ENCODE results near the gene LRRC41.
"Not testable (repeated sequence)": the region's sequence is repeated elsewhere in the genome, so short reads cannot be mapped to it uniquely, and the experiment has no call there.

Gene LRRC41

DNA sequence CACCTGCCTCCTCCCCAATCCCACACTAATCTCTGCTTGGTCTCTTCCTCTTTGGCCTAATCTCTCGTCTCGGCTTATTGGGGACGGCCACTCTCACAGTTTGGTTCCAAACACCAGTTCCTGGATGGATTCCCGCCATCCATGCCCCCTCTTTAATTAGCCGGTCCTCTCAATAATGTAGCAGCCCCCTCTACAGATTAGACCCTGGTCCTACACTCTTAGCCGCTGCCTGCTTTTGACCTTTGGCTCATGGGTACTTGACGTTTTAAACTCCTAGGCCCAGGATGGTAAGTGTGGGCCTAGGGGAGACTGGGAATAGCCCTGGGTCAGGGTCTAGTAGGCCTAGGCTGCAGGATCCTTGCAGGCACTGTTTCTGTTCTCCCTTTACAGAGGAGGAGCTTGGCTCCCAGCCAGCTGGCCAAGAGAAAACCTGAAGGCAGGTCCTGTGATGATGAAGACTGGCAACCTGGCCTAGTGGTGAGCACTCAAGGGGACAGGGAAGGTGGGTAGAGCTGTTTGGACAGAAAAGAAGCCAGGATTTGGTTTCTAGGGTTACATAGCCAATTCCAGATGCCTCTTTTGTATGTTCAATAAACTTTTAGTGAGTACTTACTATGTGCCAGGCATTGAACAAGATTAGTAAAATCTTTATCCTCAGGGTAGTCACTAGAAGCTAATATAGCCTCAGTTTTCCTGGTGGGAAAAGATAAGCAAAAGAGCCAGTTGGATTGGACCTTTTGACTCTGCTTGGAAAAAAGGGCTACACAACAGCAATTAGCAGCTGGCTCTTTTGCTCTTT lies 55.1 kb downstream of the LRRC41 start:
- peak; percentile 3 for DNase-seq (ENCODE audit: low read depth)
- no peaks in the 10 kb centered on the region for H3K27me3 ChIP-seq (replicated peaks; ENCODE audit: control insufficient read depth, insufficient read depth, low read length)
- no peaks in the 10 kb centered on the region for H3K36me3 ChIP-seq (ENCODE audit: control insufficient read depth, insufficient read depth, low read length, severe bottlenecking)
- H3K4me1 ChIP-seq (ENCODE audit: control insufficient read depth, insufficient read depth, low read length): peaks cover 5% of the 10 kb centered on the region
- H3K9ac ChIP-seq (ENCODE audit: low read length): peak overlapping the region; percentile 5
- H3K9me3 ChIP-seq (ENCODE audit: control insufficient read depth, low read length): no peaks in the 10 kb centered on the region
- H3K4me3 ChIP-seq (ENCODE audit: low read length): peak overlapping the region; percentile 93

DNA sequence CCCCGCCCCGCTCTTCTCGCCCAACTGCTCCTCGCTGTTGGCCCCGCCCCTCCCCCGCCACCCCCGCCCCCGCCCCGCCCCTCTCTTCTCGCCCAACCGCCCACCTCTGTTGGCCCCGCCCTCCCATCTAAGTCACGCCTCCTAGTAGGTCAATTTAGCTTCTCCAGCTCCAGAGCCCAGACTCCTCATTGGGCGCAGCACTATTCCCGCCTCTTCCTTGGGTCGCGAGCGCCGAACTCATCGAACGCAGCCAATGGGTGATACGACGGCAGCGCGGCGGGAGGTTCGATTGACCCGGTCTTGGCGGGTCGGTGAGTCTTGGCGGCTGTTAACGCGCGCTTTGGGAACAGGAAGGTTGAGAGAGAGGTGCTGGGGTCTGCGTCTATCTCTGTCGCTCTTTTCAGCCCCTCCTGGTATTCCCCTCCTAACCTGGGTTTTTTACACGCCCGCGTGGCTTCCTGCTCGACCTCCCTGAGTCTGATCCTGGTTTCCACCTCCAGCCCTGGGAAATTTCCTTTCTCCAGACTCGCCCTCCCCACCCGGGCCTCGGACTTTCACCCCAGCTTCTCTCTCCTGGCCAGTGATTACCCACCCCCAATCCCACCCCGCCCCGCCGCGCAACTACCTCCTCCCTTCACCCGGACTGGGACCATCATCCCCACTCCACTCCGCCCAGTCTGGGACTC lies 55.8 kb downstream of the LRRC41 start, which contains the start of gene RAD54L:
RAD54L (plus strand) TSS at position 328 of the 686 bp plus-strand sequence. CDS start 643 bp downstream, outside the sequence.
- Histone ChIP-seq H3K9me3 (ENCODE audit: control insufficient read depth, low read length) (no peaks in the 10 kb centered on the region), H3K4me1 (ENCODE audit: control insufficient read depth, insufficient read depth, low read length) (peaks cover 5% of the 10 kb centered on the region), H3K36me3 (ENCODE audit: control insufficient read depth, insufficient read depth, low read length, severe bottlenecking) (no peaks in the 10 kb centered on the region), H3K27me3 (replicated peaks; ENCODE audit: control insufficient read depth, insufficient read depth, low read length) (no peaks in the 10 kb centered on the region), H3K4me3 (ENCODE audit: low read length) (peak within 1 kb of the TSS; percentile 93), H3K9ac (ENCODE audit: low read length) (peak within 1 kb of the TSS; percentile 82)
- DNase-seq (ENCODE audit: low read depth): peak; percentile 100

DNA sequence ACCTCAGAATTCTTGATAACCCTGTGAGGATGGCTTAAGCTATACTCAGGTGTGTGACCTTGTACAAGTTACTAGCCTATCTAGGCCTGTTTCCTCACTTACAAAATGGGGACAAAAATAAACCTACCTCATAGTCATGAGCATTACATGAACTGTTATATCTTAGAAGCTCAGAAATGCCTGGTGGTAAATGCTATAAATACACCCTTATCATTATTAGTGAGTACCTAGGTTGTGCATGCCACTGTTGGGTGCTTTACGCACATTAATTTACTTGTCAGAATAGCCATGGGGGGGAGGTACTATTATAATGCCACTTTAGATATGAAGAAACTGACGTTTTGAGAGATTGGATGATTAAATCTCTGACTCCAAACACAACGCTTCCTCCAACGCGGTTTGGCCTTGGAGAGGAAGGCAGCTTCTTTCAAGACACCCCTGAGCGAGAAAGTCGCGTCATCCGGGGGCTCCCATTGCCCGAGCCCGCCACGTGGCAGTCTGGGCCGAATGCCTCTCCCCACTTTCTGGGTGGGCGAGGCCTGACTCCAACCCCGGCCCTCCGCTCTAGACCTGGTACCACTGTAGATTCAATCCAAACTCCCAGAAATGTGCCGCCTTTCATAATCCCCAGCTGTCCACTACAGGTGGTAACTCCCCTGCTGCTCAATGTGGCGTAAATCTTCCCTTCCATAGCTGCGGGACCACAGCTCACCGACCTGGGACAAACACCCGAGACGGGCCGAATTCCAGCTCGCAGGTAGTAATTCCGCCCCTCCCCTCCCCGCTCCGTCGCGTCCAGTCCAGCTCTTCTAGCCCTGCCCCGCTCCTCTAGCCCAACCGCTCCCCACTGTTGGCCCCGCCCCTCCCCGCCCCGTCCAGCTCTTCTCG lies 56.6 kb downstream of the LRRC41 start:
- H3K4me3 ChIP-seq (ENCODE audit: low read length): peak overlapping the region; percentile 93
- H3K4me1 ChIP-seq (ENCODE audit: control insufficient read depth, insufficient read depth, low read length): peaks cover 5% of the 10 kb centered on the region
- no peaks in the 10 kb centered on the region for H3K27me3 ChIP-seq (replicated peaks; ENCODE audit: control insufficient read depth, insufficient read depth, low read length)
- peak; percentile 57 for DNase-seq (ENCODE audit: low read depth)
- no peaks in the 10 kb centered on the region for H3K9me3 ChIP-seq (ENCODE audit: control insufficient read depth, low read length)
- H3K36me3 ChIP-seq (ENCODE audit: control insufficient read depth, insufficient read depth, low read length, severe bottlenecking): no peaks in the 10 kb centered on the region
- H3K9ac ChIP-seq (ENCODE audit: low read length): peak overlapping the region; percentile 82

DNA sequence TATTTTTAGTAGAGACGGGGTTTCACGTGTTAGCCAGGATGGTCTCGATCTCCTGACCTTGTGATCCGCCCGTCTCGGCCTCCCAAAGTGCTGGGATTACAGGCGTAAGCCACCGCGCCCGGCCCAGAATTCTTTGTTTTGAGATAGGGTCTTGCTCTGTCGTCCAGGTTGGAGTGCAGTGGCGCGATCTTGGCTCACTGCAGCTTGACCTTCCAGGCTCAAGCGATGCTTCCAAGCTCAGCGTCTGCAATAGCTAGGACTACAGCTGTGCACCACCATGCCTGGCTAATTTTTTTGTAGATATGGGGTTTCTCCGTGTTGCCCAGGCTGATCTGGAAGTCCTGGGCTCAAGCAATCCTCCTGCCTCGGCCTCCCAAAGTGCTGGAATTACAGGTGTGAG lies 57.3 kb downstream of the LRRC41 start:
- not testable (repeated sequence) for H3K9me3 ChIP-seq (ENCODE audit: control insufficient read depth, low read length); H3K4me1 ChIP-seq (ENCODE audit: control insufficient read depth, insufficient read depth, low read length); H3K9ac ChIP-seq (ENCODE audit: low read length); H3K27me3 ChIP-seq (replicated peaks; ENCODE audit: control insufficient read depth, insufficient read depth, low read length); H3K36me3 ChIP-seq (ENCODE audit: control insufficient read depth, insufficient read depth, low read length, severe bottlenecking); DNase-seq (ENCODE audit: low read depth)
- peak overlapping the region; percentile 93 for H3K4me3 ChIP-seq (ENCODE audit: low read length)

DNA sequence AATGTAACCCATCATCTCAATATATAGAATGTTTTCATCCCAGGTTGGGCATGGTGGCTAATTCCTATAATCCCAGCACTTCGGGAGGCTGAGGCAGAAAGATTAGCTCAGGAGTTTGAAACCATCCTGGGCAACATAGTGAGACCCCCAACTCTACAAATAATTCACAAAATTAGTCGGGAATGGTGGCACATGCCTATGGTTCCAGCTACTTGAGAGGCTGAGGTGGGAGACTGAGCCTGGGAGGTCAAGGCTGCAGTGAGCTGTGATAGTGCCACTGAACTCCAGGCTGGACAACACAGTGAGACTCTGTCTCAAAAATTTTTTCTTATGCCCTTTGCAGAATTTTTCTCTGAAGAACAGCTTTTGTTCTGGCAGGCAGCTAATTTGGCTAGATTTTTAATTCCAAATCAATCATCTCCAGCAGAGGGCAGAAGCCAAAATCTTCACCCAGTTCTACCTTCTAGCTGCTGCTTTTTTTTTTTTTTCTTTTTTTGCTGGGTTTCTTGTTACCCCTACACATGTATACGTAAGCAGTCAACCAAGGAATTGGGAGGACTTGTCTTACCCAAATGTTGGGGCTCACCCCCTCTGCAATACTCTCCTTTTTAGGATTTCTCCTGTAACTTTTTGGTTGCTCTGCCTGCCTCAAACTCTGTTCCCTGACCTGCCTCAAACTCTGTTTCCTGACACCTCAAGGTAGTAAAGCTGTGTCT lies 58.6 kb downstream of the LRRC41 start:
- Histone ChIP-seq H3K9me3 (ENCODE audit: control insufficient read depth, low read length) (no peaks in the 10 kb centered on the region), H3K4me1 (ENCODE audit: control insufficient read depth, insufficient read depth, low read length) (peaks cover 5% of the 10 kb centered on the region), H3K27me3 (replicated peaks; ENCODE audit: control insufficient read depth, insufficient read depth, low read length) (no peaks in the 10 kb centered on the region), H3K36me3 (ENCODE audit: control insufficient read depth, insufficient read depth, low read length, severe bottlenecking) (no peaks in the 10 kb centered on the region), H3K9ac (ENCODE audit: low read length) (no peak overlapping the region), H3K4me3 (ENCODE audit: low read length) (no peak overlapping the region)
- DNase-seq (ENCODE audit: low read depth): peak; percentile 60

DNA sequence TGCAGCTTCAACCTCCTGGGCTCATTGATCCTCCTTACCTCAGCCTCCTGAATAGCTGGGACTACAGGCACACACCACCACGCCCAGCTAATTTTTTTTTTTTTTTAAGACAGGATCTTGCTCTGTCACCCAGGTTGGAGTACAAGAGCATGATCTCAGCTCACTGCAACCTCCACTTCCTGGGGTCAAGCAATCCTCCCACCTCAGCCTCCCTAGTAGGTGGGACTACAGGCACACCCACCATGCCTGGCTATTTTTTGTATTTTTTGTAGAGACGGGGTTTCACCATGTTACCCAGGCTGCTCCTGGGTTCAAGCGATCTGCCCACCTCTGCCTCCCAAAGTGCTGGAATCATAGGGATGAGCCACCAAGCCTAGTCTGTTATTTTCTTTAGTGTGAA lies 59.6 kb downstream of the LRRC41 start:
- not testable (repeated sequence) for DNase-seq (ENCODE audit: low read depth); H3K9me3 ChIP-seq (ENCODE audit: control insufficient read depth, low read length); H3K4me1 ChIP-seq (ENCODE audit: control insufficient read depth, insufficient read depth, low read length); H3K4me3 ChIP-seq (ENCODE audit: low read length); H3K27me3 ChIP-seq (replicated peaks; ENCODE audit: control insufficient read depth, insufficient read depth, low read length); H3K9ac ChIP-seq (ENCODE audit: low read length); H3K36me3 ChIP-seq (ENCODE audit: control insufficient read depth, insufficient read depth, low read length, severe bottlenecking)

DNA sequence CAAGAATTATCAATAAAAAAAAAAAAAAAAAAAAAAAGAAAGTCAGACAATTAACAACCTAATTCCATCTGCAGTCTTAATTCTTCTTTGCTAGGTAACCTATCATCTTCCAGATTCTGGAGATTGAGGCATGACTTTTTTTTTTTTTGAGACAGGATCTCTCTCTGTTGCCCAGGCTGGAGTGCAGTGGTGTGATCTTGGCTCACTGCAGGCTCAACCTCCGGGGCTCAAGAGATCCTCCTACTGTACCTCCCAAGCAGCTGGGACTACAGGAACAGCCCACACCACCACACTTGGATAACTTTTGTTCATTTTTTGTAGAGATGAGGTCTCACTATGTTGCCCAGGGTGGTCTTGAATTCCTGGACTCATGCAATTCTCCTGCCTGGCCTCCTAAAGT lies 60.5 kb downstream of the LRRC41 start:
- H3K9ac ChIP-seq (ENCODE audit: low read length): no peak overlapping the region
- no peaks in the 10 kb centered on the region for H3K27me3 ChIP-seq (replicated peaks; ENCODE audit: control insufficient read depth, insufficient read depth, low read length)
- DNase-seq (ENCODE audit: low read depth): no peak
- H3K9me3 ChIP-seq (ENCODE audit: control insufficient read depth, low read length): peaks cover 4% of the 10 kb centered on the region
- no peak overlapping the region for H3K4me3 ChIP-seq (ENCODE audit: low read length)
- H3K4me1 ChIP-seq (ENCODE audit: control insufficient read depth, insufficient read depth, low read length): peaks cover 9% of the 10 kb centered on the region
- H3K36me3 ChIP-seq (ENCODE audit: control insufficient read depth, insufficient read depth, low read length, severe bottlenecking): no peaks in the 10 kb centered on the region

DNA sequence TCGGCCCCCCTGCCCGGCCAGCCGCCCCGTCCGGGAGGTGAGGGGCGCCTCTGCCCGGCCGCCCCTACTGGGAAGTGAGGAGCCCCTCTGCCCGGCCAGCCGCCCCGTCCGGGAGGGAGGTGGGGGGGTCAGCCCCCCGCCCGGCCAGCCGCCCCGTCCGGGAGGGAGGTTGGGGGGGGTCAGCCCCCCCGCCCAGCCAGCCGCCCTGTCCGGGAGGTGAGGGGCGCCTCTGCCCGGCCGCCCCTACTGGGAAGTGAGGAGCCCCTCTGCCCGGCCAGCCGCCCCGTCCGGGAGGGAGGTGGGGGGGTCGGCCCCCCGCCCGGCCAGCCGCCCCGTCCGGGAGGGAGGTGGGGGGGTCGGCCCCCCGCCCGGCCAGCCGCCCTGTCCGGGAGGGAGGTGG lies 61.7 kb downstream of the LRRC41 start:
- peaks cover 11% of the 10 kb centered on the region for H3K9me3 ChIP-seq (ENCODE audit: control insufficient read depth, low read length)
- H3K36me3 ChIP-seq (ENCODE audit: control insufficient read depth, insufficient read depth, low read length, severe bottlenecking); H3K4me3 ChIP-seq (ENCODE audit: low read length); H3K27me3 ChIP-seq (replicated peaks; ENCODE audit: control insufficient read depth, insufficient read depth, low read length); H3K4me1 ChIP-seq (ENCODE audit: control insufficient read depth, insufficient read depth, low read length); H3K9ac ChIP-seq (ENCODE audit: low read length); DNase-seq (ENCODE audit: low read depth): not testable (repeated sequence)

DNA sequence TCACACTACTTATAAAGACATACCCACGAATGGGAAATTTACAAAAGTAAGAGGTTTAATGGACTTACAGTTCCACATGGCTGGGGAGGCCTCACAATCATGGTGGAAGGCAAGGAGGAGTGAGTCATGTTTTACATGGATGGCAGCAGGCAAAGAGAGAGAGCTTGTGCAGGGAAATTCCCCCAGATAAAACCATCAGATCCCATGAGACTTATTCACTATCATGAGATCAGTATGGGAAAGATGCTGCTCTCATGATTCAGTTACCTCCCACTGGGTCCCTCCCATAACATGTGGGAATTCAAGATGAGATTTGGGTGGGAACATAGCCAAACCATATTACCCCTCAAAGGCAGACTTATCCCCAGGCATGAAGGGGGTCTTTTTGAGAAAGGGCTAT lies 64.6 kb downstream of the LRRC41 start:
- not testable (repeated sequence) for H3K36me3 ChIP-seq (ENCODE audit: control insufficient read depth, insufficient read depth, low read length, severe bottlenecking); H3K4me3 ChIP-seq (ENCODE audit: low read length); DNase-seq (ENCODE audit: low read depth); H3K4me1 ChIP-seq (ENCODE audit: control insufficient read depth, insufficient read depth, low read length); H3K27me3 ChIP-seq (replicated peaks; ENCODE audit: control insufficient read depth, insufficient read depth, low read length); H3K9ac ChIP-seq (ENCODE audit: low read length)
- peaks cover 16% of the 10 kb centered on the region for H3K9me3 ChIP-seq (ENCODE audit: control insufficient read depth, low read length)

DNA sequence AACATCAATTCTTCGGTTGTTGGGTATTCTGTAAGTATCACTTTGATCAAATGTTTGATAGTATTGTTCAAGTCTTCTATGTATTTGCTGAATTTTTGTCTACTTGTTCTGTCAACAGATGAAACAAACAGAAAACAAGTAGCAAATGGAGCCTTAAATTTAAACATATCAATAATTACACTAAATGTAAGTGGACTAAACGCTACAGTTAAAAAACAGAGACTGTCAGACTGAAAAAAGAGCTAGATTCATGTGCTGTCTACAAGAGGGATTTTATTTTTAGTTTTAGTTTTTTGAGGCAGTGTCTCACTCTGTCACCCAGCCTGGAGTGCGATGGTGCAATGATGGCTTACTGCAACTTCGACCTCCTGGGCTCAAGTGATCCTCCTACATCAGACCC lies 66.5 kb downstream of the LRRC41 start:
- H3K9me3 ChIP-seq (ENCODE audit: control insufficient read depth, low read length): peaks cover 16% of the 10 kb centered on the region
- no peaks in the 10 kb centered on the region for H3K27me3 ChIP-seq (replicated peaks; ENCODE audit: control insufficient read depth, insufficient read depth, low read length)
- H3K36me3 ChIP-seq (ENCODE audit: control insufficient read depth, insufficient read depth, low read length, severe bottlenecking): no peaks in the 10 kb centered on the region
- DNase-seq (ENCODE audit: low read depth): no peak
- no peak overlapping the region for H3K9ac ChIP-seq (ENCODE audit: low read length)
- H3K4me1 ChIP-seq (ENCODE audit: control insufficient read depth, insufficient read depth, low read length): peaks cover 4% of the 10 kb centered on the region
- no peak overlapping the region for H3K4me3 ChIP-seq (ENCODE audit: low read length)

Measured in adipocyte (in vitro differentiated cells).